Left ventricle myocardium inferior (tissue), 1 donor: ENCODE data around the gene TGFBRAP1. TPM values are rescaled to one million over a fixed set of nuclear protein-coding genes. Genes with fewer than 3 reads are reported as not detected.

ENCODE experiments used
- DNase-seq: peaks from one replicate; pipeline ENCODE4 v3.0.0-alpha.2; 2020
- H3K27ac ChIP-seq: fragments of 200-600 bp; replicated peaks from 2 replicates; pipeline ENCODE4 v1.8.0; 2021
- H3K27me3 ChIP-seq: fragments of 200-600 bp; 2 replicates; pipeline ENCODE4 v1.8.0; 2021; ENCODE audit warnings: low read depth
- H3K36me3 ChIP-seq: fragments of 200-600 bp; 2 replicates; pipeline ENCODE4 v1.8.0; 2021
- H3K4me1 ChIP-seq: fragments of 200-600 bp; 2 replicates; pipeline ENCODE4 v1.8.0; 2021
- H3K4me3 ChIP-seq: fragments of 200-600 bp; 2 replicates; pipeline ENCODE4 v1.8.0; 2021; ENCODE audit warnings: mild to moderate bottlenecking, moderate library complexity
- H3K9me3 ChIP-seq: fragments of 200-600 bp; replicated peaks from 2 replicates; pipeline ENCODE4 v1.8.0; 2021
- CTCF ChIP-seq: fragments of 200-600 bp; IDR thresholded peaks from 2 replicates; pipeline ENCODE4 v1.8.0; 2021; ENCODE audit warnings: antibody characterized with exemption, mild to moderate bottlenecking, borderline replicate concordance
- intact Hi-C: fragments of 100-400 bp; cut with micrococcal nuclease; formaldehyde crosslinking; loops from one replicate; pipeline ENCODE4 v1.11.0; 2022
- total RNA-seq: library from RNA; stranded (reverse); fragmentation: NEBNext Ultra II Directional; extraction: Animal tissue kit (Norgen Biotek cat#: 25700); gene quantifications from one replicate; pipeline ENCODE4 v1.2.1, GENCODE V29; 2021
- donor health status: DM: no; HTN: yes; CAD: no; lungs with severe emphysema.

TGFBRAP1 gene
- total RNA-seq, 1 donor from 2014 or later: 9.7 TPM

GRCh38 chr2:105371810-105372209 lies 42.3 kb upstream of the TGFBRAP1 start:
- no peak for TF ChIP-seq CTCF
- no peak overlapping the region for H3K4me3 ChIP-seq
- H3K36me3 ChIP-seq: peaks cover 51% of the 10 kb centered on the region
- H3K27me3 ChIP-seq: no peaks in the 10 kb centered on the region
- intact Hi-C loops: no loop called here
- peaks cover 90% of the 10 kb centered on the region for H3K4me1 ChIP-seq
- no peaks in the 10 kb centered on the region for H3K9me3 ChIP-seq
- no peak for DNase-seq
- peak overlapping the region; percentile 85 for H3K27ac ChIP-seq

- Histone ChIP-seq H3K36me3 (peaks cover 58% of the 10 kb centered on the region), H3K4me3 (no peak overlapping the region), H3K27me3 (no peaks in the 10 kb centered on the region), H3K4me1 (peaks cover 84% of the 10 kb centered on the region), H3K27ac (peak overlapping the region; percentile 85), H3K9me3 (no peaks in the 10 kb centered on the region)
- no peak for TF ChIP-seq CTCF
- DNase-seq: no peak
- intact Hi-C loops: no loop called here
These were observed 41.6 kb upstream of the TGFBRAP1 start for GRCh38 chr2:105371156-105371555.

GRCh38 chr2:105369777-105370690 lies 40.5 kb upstream of the TGFBRAP1 start:
- Histone ChIP-seq H3K4me1 (peaks cover 80% of the 10 kb centered on the region), H3K27ac (peak overlapping the region; percentile 85), H3K9me3 (no peaks in the 10 kb centered on the region), H3K27me3 (no peaks in the 10 kb centered on the region), H3K36me3 (peaks cover 69% of the 10 kb centered on the region), H3K4me3 (no peak overlapping the region)
- intact Hi-C loops: loop anchor here (5.0 kb wide), 1 partner anchor 152 kb away; no protein-coding TSS in a partner anchor
- peak; percentile 89 for TF ChIP-seq CTCF
- DNase-seq: peak; percentile 81

- no peak for DNase-seq
- Histone ChIP-seq H3K27me3 (no peaks in the 10 kb centered on the region), H3K36me3 (peaks cover 80% of the 10 kb centered on the region), H3K4me3 (no peak overlapping the region), H3K27ac (peak overlapping the region; percentile 85), H3K4me1 (peaks cover 74% of the 10 kb centered on the region), H3K9me3 (no peaks in the 10 kb centered on the region)
- intact Hi-C loops: loop anchor here (5.0 kb wide), 1 partner anchor 153 kb away; no protein-coding TSS in a partner anchor
- TF ChIP-seq CTCF: no peak
These were observed 39.3 kb upstream of the TGFBRAP1 start for GRCh38 chr2:105368759-105369408.

GRCh38 chr2:105365206-105365605 lies 35.7 kb upstream of the TGFBRAP1 start:
- Histone ChIP-seq H3K4me3 (no peak overlapping the region), H3K27ac (peak overlapping the region; percentile 85), H3K27me3 (no peaks in the 10 kb centered on the region), H3K9me3 (no peaks in the 10 kb centered on the region), H3K4me1 (peaks cover 48% of the 10 kb centered on the region), H3K36me3 (peaks cover 97% of the 10 kb centered on the region)
- no peak for DNase-seq
- no peak for TF ChIP-seq CTCF
- intact Hi-C loops: loop anchor here (5.0 kb wide), 1 partner anchor 157 kb away; no protein-coding TSS in a partner anchor
